GM18520 (cell line): ENCODE data around the gene APRT.
A peak's percentile ranks its signal among the peaks of the same experiment; 100 is the strongest.

ENCODE experiments used
- ATAC-seq: cut with Tn5 transposase; IDR thresholded peaks from one replicate; pipeline ENCODE4 v1.9.1; 2021; ENCODE audit not compliant: unreplicated experiment

The APRT gene

GRCh38 chr16:88809068-88809675 is 2.6 kb downstream of the APRT start:
- ATAC-seq: no peak

- ATAC-seq: no peak
Observed at GRCh38 chr16:88807626-88808453, 3.9 kb downstream of the APRT start.

GRCh38 chr16:88807142-88807625 is 4.5 kb downstream of the APRT start:
- no peak for ATAC-seq

GRCh38 chr16:88806491-88807111 is 5.1 kb downstream of the APRT start:
- no peak for ATAC-seq

GRCh38 chr16:88805887-88806393 is 5.8 kb downstream of the APRT start:
- no peak for ATAC-seq

- ATAC-seq: no peak
Observed at GRCh38 chr16:88805340-88805715, 6.4 kb downstream of the APRT start.

GRCh38 chr16:88804552-88805339 is 7.0 kb downstream of the APRT start:
- no peak for ATAC-seq

- ATAC-seq: no peak
Observed at GRCh38 chr16:88804173-88804551, 7.6 kb downstream of the APRT start.

- ATAC-seq: peak; percentile 40
Observed at GRCh38 chr16:88803264-88803987, 8.3 kb downstream of the APRT start, which contains the start of gene CDT1. TSS of gene CDT1 (plus strand) at chr16:88803789. CDS start at chr16:88803832, 43 bp downstream.

GRCh38 chr16:88800277-88800592 is 11.5 kb downstream of the APRT start:
- no peak for ATAC-seq

GRCh38 chr16:88799569-88800276 is 12.0 kb downstream of the APRT start:
- ATAC-seq: no peak

- no peak for ATAC-seq
Observed at GRCh38 chr16:88798772-88799455, 12.8 kb downstream of the APRT start.

- no peak for ATAC-seq
Observed at GRCh38 chr16:88798073-88798472, 13.7 kb downstream of the APRT start.

- ATAC-seq: no peak
Observed at GRCh38 chr16:88796278-88796677, 15.4 kb downstream of the APRT start.

GRCh38 chr16:88793251-88793954 is 18.3 kb downstream of the APRT start:
- no peak for ATAC-seq

GRCh38 chr16:88792668-88793250 is 19.0 kb downstream of the APRT start:
- ATAC-seq: no peak

GRCh38 chr16:88792078-88792550 is 19.6 kb downstream of the APRT start:
- no peak for ATAC-seq
